ENCODE data around the gene IL10RA. TPM values are rescaled to one million over a fixed set of nuclear protein-coding genes. Genes with fewer than 3 reads are reported as not detected.
A peak's percentile ranks its signal among the peaks of the same experiment; 100 is the strongest.
"Not testable (repeated sequence)": the region's sequence is repeated elsewhere in the genome, so short reads cannot be mapped to it uniquely, and the experiment has no call there.

IL10RA gene
- total RNA-seq, 1 experiment from 2014 or later, result 0.04 TPM

GRCh38 chr11:117961896-117962295 lies 24.3 kb upstream of the IL10RA start:
- DNase-seq (ENCODE audit: low spot score), result no peak

DNA sequence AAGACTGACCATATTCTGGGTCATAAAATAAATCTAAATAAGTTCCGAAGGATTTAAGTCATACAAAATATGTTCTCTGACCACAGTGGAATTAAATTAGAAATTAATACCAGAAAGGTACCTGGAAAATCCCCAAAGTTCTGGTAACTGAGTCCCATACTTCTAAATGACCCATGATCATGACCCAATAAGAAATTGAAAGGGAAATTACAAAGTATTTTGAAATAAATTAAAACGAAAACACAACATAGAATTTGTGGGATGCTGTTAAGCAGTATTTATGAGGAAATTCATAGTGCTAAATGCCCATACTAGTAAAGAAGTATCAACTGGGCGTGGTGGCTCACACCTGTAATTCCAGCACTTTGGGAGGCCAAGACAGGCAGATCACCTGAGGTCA lies 23.4 kb upstream of the IL10RA start:
- no peak for DNase-seq (ENCODE audit: low spot score)

GRCh38 chr11:117966908-117967307 lies 19.3 kb upstream of the IL10RA start:
- DNase-seq (ENCODE audit: low spot score), result no peak

GRCh38 chr11:117969160-117969991 lies 16.8 kb upstream of the IL10RA start:
- no peak for DNase-seq (ENCODE audit: low spot score)

DNA sequence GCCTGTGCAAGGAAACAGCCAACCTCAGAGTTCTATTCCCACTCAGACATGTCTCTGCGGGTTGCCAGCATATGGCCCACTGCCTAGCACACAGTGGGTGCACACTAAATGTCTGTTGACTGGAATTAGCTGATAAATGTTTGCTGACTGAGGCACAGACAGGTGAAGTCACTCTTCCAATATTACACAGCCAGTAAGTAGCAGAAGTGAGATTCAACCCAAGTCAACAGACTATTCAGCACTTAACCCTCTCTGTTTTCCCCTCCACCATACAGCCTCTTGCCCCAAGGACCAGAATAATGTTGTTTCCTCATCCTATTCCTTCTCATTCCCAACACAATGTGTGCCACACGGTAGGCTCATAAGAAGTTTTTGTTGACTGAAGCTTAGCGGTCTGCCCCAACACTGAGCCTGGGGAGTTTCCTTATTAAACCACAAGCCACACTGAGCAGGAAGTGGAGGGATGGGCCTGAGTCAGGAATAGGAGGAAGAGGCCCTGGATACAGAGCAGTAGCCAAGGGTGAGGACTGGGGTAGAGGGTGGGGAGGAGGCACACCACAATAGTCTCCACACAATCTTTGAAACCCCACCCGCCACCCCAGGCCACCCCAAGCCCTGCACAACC lies 15.7 kb upstream of the IL10RA start:
- peak; percentile 80 for DNase-seq (ENCODE audit: low spot score)

DNA sequence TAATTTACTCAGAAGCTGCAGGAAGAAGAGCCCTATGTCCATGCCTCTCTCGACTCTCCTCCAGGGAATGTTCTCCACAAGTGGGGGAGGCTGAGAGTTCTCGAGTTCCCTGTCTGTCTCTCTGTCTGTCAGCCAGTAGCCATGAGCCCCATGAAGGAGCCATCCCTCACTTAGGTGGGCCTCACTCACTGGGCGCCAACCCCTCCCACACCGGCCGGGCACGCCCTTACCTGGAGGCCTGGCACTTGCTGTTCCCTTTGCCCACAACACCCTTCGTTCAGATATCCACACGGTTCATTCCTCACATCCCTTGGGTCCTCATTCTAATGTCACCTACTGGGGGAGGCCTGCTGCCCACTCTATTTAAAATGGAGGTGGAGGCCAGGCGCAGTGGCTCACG lies 14.2 kb upstream of the IL10RA start:
- DNase-seq (ENCODE audit: low spot score), result no peak

DNA sequence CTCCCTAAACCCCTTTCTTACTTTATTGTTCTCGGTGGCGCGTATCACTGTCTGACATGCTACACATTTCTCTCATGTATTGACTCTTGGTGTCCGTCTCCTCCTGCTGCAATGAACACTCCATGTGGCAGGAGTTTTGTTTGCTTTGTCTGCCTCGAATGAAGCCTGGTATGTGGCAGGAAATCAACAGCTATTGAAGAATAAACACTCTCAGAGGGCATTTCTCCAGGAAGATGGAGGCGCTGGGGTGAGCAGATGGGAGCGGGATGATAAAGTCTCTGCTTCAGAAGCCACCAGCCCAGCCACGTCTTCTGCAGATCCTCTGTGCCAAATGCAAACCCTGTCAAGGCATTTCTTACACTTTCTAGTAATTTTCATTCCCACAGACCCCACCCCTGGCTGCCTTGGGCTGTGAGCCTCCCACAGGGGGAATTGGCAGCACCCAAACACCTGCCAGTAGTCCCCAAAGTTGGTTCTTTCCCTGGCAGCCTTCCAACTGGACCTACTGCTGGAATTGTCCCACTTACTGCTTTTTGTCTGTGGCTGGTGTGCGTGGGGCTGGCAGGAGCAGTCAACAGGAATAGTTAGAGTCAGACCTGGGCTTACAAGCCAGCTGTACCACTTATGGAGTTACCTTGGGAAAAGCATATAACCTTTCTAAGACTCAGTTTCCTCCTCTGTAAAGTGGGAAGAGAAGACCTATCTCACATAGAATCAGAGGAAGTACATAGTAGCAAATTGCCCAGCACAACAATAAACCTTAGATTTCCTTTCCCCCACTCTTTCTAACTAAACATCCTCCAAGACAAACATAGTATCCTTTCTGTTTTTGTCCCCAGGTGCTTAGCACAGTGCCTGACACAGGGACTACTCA lies 13.3 kb upstream of the IL10RA start:
- DNase-seq (ENCODE audit: low spot score), result peak; percentile 57

DNA sequence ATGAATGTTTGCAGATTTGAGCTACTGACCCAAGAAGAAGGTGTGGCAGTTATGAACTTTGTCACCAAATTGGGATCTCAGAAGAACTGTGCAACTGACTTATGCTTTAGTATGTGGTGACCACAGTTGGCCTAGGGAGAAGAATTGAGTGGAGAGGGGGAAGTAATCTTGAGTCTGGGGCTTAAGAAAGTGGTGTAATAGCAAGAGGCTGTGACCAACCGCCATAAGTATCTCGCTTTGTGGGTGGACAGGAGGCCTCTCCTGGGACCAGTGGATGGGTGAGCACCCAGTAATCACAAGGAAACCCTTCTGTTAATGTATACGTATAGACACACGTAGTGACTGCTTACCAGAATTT lies 12.7 kb upstream of the IL10RA start:
- no peak for DNase-seq (ENCODE audit: low spot score)

DNA sequence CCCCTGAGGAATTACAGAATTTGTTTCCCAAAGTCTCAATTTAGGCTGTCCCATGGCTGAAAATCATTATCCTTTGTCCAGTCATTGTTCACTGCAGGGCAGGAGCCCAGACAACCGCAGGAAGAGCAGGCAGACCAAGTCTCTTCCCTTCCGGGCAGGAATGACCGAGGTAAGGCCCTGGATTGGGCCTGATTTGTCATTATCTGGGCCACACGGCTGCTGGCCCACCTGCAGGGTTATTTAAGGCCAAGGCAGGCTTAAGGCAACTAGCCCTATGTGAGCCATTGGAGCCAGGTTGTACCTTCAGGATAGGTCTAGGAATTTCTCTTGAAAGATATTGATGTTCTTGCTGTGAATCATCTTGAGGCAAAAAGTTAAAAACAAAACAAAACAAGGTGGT lies 9.7 kb upstream of the IL10RA start:
- DNase-seq (ENCODE audit: low spot score), result no peak

GRCh38 chr11:117977029-117977428 lies 9.2 kb upstream of the IL10RA start:
- no peak for DNase-seq (ENCODE audit: low spot score)

GRCh38 chr11:117977612-117978264 lies 8.5 kb upstream of the IL10RA start:
- DNase-seq (ENCODE audit: low spot score), result not testable (repeated sequence)

- DNase-seq (ENCODE audit: low spot score), result not testable (repeated sequence)
These were observed 7.8 kb upstream of the IL10RA start for GRCh38 chr11:117978291-117978910.

GRCh38 chr11:117978991-117979390 lies 7.2 kb upstream of the IL10RA start:
- DNase-seq (ENCODE audit: low spot score), result no peak

GRCh38 chr11:117979481-117980211 lies 6.5 kb upstream of the IL10RA start:
- no peak for DNase-seq (ENCODE audit: low spot score)

DNA sequence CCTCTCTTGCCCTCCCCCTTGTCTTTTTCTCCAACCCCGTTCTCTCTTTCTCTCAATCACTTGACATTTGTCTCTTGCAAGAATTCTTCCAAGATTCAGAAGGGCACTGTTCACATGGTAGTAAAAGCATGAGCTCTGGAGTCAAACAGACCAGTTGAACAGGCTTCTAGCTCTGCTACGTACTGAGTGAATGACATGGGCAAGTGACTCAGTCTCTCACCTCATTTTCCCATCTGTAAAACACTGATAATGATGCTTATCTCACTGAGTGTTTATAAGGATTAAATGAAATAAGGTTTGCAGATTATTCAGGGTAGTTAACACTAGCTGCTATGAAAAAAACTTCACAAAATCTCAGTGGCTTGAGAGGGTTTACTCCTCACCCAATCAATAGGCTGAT lies 5.9 kb upstream of the IL10RA start:
- DNase-seq (ENCODE audit: low spot score), result no peak

GRCh38 chr11:117980720-117981119 lies 5.5 kb upstream of the IL10RA start:
- DNase-seq (ENCODE audit: low spot score), result no peak

DNA sequence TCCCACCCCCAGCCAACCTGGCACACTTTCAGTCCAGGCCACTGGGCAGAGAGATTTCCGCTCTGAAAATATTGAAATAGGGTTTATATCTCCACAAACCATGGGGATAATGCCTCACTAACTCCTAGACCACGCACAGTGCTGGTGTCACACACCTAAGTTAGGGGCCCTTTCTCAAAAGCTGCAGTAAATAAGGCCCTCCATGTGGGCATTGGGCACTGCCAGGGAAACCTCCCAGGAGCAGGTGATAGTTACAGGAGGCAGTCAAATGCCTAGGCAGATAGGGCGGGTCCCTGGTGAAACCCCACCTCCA lies 3.1 kb upstream of the IL10RA start:
- no peak for DNase-seq (ENCODE audit: low spot score)

GRCh38 chr11:117984476-117984875 lies 1.7 kb upstream of the IL10RA start:
- DNase-seq (ENCODE audit: low spot score), result no peak

DNA sequence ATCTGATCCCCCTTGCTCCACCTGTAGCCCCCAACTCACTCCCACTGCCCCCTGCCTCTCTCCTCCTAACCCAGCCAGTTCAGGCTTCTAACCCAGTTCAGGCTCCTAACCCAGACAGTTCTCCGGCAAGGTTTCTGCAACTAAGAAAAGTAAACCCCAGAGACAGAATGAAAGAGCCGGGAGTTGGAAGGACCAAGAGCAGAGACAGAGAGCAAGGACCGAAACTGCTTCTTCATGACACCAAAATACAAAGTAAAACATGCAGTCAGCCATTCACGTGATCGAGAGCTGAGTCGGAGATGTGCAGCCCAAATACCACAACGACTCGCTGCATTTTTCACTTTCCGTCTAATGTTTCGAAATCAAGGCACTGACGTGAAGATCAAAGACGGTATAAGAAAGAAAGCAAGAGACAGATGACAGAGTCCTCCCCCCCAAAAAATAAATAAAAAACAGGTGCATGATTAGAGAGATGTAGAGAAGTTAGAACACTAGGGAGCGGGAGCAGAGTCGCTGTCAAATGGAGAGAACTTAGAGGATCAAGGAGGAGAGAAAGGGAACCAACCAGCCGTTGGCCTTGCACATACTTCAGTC lies 884 bp downstream of the IL10RA start:
- DNase-seq (ENCODE audit: low spot score), result no peak

GRCh38 chr11:117989351-117990102 lies 3.3 kb downstream of the IL10RA start:
- DNase-seq (ENCODE audit: low spot score), result no peak

Measured in H4 (cell line).